ENCODE measurements around the gene PDHX. TPM values are rescaled to one million over a fixed set of nuclear protein-coding genes. Genes with fewer than 3 reads are reported as not detected.

Gene PDHX
- total RNA-seq, 1 experiment from 2014 or later: 26.0 TPM

DNA sequence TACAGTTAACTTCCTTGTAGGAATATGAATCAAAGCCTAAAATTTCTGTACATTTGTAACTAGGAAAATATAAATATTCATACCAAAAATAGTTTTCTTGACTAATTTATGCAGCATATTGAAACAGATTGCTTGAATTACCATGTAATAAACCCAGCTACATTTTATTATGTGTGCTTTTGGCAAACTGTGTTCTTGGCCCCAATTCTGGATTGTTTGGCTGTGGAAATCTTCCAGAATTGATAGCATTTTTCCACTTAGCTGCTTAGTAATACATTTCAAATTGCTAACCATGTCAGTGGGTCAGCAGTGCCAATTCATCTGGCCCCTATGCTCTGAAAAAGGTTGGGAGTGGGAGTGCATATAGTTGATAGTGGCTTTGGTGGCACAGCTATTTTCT lies 32.3 kb downstream of the PDHX start:
- H3K9me3 ChIP-seq (ENCODE audit: low read length): no peaks in the 10 kb centered on the region; the same call in 1 of the 2 replicates
- no peak overlapping the region for H2AFZ ChIP-seq (ENCODE audit: low read length)
- peaks cover 30% of the 10 kb centered on the region for H3K79me2 ChIP-seq (ENCODE audit: low read length)
- H3K27me3 ChIP-seq (ENCODE audit: low read length): no peaks in the 10 kb centered on the region
- H3K27ac ChIP-seq (ENCODE audit: low read length): no peak overlapping the region
- peaks cover 4% of the 10 kb centered on the region for H3K36me3 ChIP-seq (ENCODE audit: insufficient read depth, low read length)
- DNase-seq: no peak
- H3K4me2 ChIP-seq (ENCODE audit: low read depth, low read length, poor library complexity, severe bottlenecking): no peak overlapping the region
- H3K9ac ChIP-seq (ENCODE audit: low read length): no peak overlapping the region
- H4K20me1 ChIP-seq (ENCODE audit: insufficient read depth, low read depth, low read length): no peaks in the 10 kb centered on the region
- no peak overlapping the region for H3K4me3 ChIP-seq (ENCODE audit: low read length)
- no peaks in the 10 kb centered on the region for H3K9me2 ChIP-seq (replicated peaks; ENCODE audit: insufficient read depth, low read length)
- H3K4me1 ChIP-seq (ENCODE audit: low read length): no peaks in the 10 kb centered on the region

- H3K9me2 ChIP-seq (replicated peaks; ENCODE audit: insufficient read depth, low read length): no peaks in the 10 kb centered on the region
- H3K27me3 ChIP-seq (ENCODE audit: low read length): no peaks in the 10 kb centered on the region
- no peaks in the 10 kb centered on the region; the same call in 1 of the 2 replicates for H3K36me3 ChIP-seq (ENCODE audit: insufficient read depth, low read length)
- no peak overlapping the region for H2AFZ ChIP-seq (ENCODE audit: low read length)
- no peak overlapping the region for H3K27ac ChIP-seq (ENCODE audit: low read length)
- DNase-seq: no peak
- no peaks in the 10 kb centered on the region for H3K4me1 ChIP-seq (ENCODE audit: low read length)
- no peaks in the 10 kb centered on the region for H3K9me3 ChIP-seq (ENCODE audit: low read length)
- no peak overlapping the region for H3K9ac ChIP-seq (ENCODE audit: low read length)
- H3K4me2 ChIP-seq (ENCODE audit: low read depth, low read length, poor library complexity, severe bottlenecking): no peak overlapping the region
- no peaks in the 10 kb centered on the region for H4K20me1 ChIP-seq (ENCODE audit: insufficient read depth, low read depth, low read length)
- H3K4me3 ChIP-seq (ENCODE audit: low read length): no peak overlapping the region
- peaks cover 9% of the 10 kb centered on the region; the same call in 1 of the 2 replicates for H3K79me2 ChIP-seq (ENCODE audit: low read length)
Observed at GRCh38 chr11:34953955-34954354, 37.5 kb downstream of the PDHX start.

DNA sequence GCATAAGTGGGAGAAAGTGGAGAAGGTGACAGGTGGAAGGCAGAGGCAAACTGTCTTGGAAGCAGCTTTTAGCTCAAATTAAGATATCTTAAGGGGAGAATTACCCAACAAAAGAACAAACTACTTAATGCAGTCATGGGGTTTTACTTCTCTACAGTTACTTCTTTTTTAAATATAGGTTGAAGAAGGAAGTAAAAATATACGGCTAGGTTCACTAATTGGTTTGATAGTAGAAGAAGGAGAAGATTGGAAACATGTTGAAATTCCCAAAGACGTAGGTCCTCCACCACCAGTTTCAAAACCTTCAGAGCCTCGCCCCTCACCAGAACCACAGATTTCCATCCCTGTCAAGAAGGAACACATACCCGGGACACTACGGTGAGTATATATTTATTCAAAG lies 40.8 kb downstream of the PDHX start:
- Histone ChIP-seq H3K4me2 (ENCODE audit: low read depth, low read length, poor library complexity, severe bottlenecking) (no peak overlapping the region), H3K9me3 (ENCODE audit: low read length) (no peaks in the 10 kb centered on the region), H3K4me3 (ENCODE audit: low read length) (no peak overlapping the region), H2AFZ (ENCODE audit: low read length) (no peak overlapping the region), H3K4me1 (ENCODE audit: low read length) (no peaks in the 10 kb centered on the region), H3K9ac (ENCODE audit: low read length) (no peak overlapping the region), H3K9me2 (replicated peaks; ENCODE audit: insufficient read depth, low read length) (no peaks in the 10 kb centered on the region), H4K20me1 (ENCODE audit: insufficient read depth, low read depth, low read length) (no peaks in the 10 kb centered on the region), H3K36me3 (ENCODE audit: insufficient read depth, low read length) (peaks cover 4% of the 10 kb centered on the region; the same call in 1 of the 2 replicates), H3K27me3 (ENCODE audit: low read length) (no peaks in the 10 kb centered on the region), H3K79me2 (ENCODE audit: low read length) (peaks cover 11% of the 10 kb centered on the region), H3K27ac (ENCODE audit: low read length) (no peak overlapping the region)
- DNase-seq: no peak

GRCh38 chr11:34957606-34958005 lies 41.2 kb downstream of the PDHX start:
- DNase-seq: no peak
- Histone ChIP-seq H3K9me2 (replicated peaks; ENCODE audit: insufficient read depth, low read length) (no peaks in the 10 kb centered on the region), H3K27ac (ENCODE audit: low read length) (no peak overlapping the region)

DNA sequence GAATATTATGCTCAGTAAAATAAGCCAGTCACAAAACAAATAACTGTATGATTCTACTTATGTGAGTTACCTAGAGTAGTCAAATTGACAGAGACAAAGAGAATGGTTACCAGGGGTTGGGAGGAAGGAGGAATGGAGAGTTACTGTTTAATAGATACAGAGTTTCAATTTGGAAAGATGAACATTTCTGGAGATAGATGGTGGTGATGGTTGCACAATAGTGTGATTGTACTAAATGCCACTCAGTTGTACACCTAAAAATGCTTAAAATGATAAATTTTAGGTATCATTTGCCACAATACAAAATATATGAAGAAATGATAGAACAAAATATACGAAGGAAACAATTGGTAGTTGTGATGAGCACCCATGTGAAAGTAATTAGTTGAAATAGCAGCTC lies 43.4 kb downstream of the PDHX start:
- no peak for DNase-seq
- Histone ChIP-seq H2AFZ (ENCODE audit: low read length) (no peak overlapping the region), H3K27me3 (ENCODE audit: low read length) (no peaks in the 10 kb centered on the region), H3K9me2 (replicated peaks; ENCODE audit: insufficient read depth, low read length) (no peaks in the 10 kb centered on the region), H3K79me2 (ENCODE audit: low read length) (peaks cover 10% of the 10 kb centered on the region), H3K27ac (ENCODE audit: low read length) (no peak overlapping the region), H3K36me3 (ENCODE audit: insufficient read depth, low read length) (peaks cover 4% of the 10 kb centered on the region; the same call in 1 of the 2 replicates), H4K20me1 (ENCODE audit: insufficient read depth, low read depth, low read length) (no peaks in the 10 kb centered on the region), H3K4me1 (ENCODE audit: low read length) (no peaks in the 10 kb centered on the region), H3K4me3 (ENCODE audit: low read length) (no peak overlapping the region), H3K9me3 (ENCODE audit: low read length) (no peaks in the 10 kb centered on the region), H3K9ac (ENCODE audit: low read length) (no peak overlapping the region), H3K4me2 (ENCODE audit: low read depth, low read length, poor library complexity, severe bottlenecking) (no peak overlapping the region)

More at GRCh38 chr11:34957606-34958005, 41.2 kb downstream of the PDHX start:
- Histone ChIP-seq H3K4me3 (ENCODE audit: low read length) (no peak overlapping the region), H2AFZ (ENCODE audit: low read length) (no peak overlapping the region), H3K36me3 (ENCODE audit: insufficient read depth, low read length) (peaks cover 4% of the 10 kb centered on the region; the same call in 1 of the 2 replicates), H3K9ac (ENCODE audit: low read length) (no peak overlapping the region), H4K20me1 (ENCODE audit: insufficient read depth, low read depth, low read length) (no peaks in the 10 kb centered on the region), H3K9me3 (ENCODE audit: low read length) (no peaks in the 10 kb centered on the region), H3K4me2 (ENCODE audit: low read depth, low read length, poor library complexity, severe bottlenecking) (no peak overlapping the region), H3K79me2 (ENCODE audit: low read length) (peaks cover 14% of the 10 kb centered on the region), H3K27me3 (ENCODE audit: low read length) (no peaks in the 10 kb centered on the region), H3K4me1 (ENCODE audit: low read length) (no peaks in the 10 kb centered on the region)

DNA sequence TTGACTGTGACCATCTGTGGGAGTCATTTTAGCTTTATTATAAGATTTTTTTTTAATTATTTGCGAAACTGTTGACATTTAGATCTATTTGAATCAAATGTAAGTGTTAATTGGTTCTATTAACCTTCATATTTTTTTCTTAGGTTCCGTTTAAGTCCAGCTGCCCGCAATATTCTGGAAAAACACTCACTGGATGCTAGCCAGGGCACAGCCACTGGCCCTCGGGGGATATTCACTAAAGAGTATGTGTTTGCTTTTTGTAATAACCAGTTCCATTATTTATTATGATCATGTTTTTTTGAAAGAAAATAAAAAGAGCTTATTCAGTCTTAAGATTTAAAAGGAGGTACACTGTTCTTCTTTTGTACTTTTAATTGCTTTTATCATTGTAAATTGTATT lies 43.9 kb downstream of the PDHX start:
- H3K9me3 ChIP-seq (ENCODE audit: low read length): no peaks in the 10 kb centered on the region
- no peak overlapping the region for H3K27ac ChIP-seq (ENCODE audit: low read length)
- no peak overlapping the region for H2AFZ ChIP-seq (ENCODE audit: low read length)
- H3K9ac ChIP-seq (ENCODE audit: low read length): no peak overlapping the region
- no peaks in the 10 kb centered on the region for H3K27me3 ChIP-seq (ENCODE audit: low read length)
- H3K4me1 ChIP-seq (ENCODE audit: low read length): no peaks in the 10 kb centered on the region
- H4K20me1 ChIP-seq (ENCODE audit: insufficient read depth, low read depth, low read length): no peaks in the 10 kb centered on the region
- no peak overlapping the region for H3K4me2 ChIP-seq (ENCODE audit: low read depth, low read length, poor library complexity, severe bottlenecking)
- peaks cover 4% of the 10 kb centered on the region; the same call in 1 of the 2 replicates for H3K36me3 ChIP-seq (ENCODE audit: insufficient read depth, low read length)
- no peak for DNase-seq
- H3K79me2 ChIP-seq (ENCODE audit: low read length): peaks cover 11% of the 10 kb centered on the region
- no peak overlapping the region for H3K4me3 ChIP-seq (ENCODE audit: low read length)
- H3K9me2 ChIP-seq (replicated peaks; ENCODE audit: insufficient read depth, low read length): no peaks in the 10 kb centered on the region

DNA sequence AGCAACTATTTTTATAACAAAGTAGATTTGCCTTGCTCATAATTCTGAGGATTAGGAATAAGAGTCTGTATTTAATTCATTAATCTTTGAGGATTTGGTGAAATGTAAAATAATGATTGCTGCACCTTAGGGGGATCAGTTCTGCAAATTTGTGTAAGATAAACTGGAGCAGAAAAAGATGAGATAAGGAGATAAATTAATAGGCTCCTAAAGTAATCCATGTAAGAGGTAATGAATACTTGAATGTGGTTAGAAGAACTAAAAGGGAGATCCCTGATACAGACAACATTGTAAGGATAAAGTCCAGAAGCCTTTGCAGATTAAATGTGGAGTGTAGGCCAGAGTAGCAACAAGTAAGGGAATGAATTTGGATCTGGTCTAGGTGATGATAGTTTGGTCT lies 45.6 kb downstream of the PDHX start:
- peaks cover 11% of the 10 kb centered on the region for H3K79me2 ChIP-seq (ENCODE audit: low read length)
- no peak overlapping the region for H3K4me2 ChIP-seq (ENCODE audit: low read depth, low read length, poor library complexity, severe bottlenecking)
- H4K20me1 ChIP-seq (ENCODE audit: insufficient read depth, low read depth, low read length): no peaks in the 10 kb centered on the region
- no peak overlapping the region for H3K27ac ChIP-seq (ENCODE audit: low read length)
- no peaks in the 10 kb centered on the region for H3K9me2 ChIP-seq (replicated peaks; ENCODE audit: insufficient read depth, low read length)
- peaks cover 7% of the 10 kb centered on the region; the same call in 1 of the 2 replicates for H3K36me3 ChIP-seq (ENCODE audit: insufficient read depth, low read length)
- H3K27me3 ChIP-seq (ENCODE audit: low read length): no peaks in the 10 kb centered on the region
- H3K9me3 ChIP-seq (ENCODE audit: low read length): no peaks in the 10 kb centered on the region
- H3K4me3 ChIP-seq (ENCODE audit: low read length): no peak overlapping the region
- no peak overlapping the region for H2AFZ ChIP-seq (ENCODE audit: low read length)
- H3K9ac ChIP-seq (ENCODE audit: low read length): no peak overlapping the region
- H3K4me1 ChIP-seq (ENCODE audit: low read length): no peaks in the 10 kb centered on the region
- DNase-seq: no peak

DNA sequence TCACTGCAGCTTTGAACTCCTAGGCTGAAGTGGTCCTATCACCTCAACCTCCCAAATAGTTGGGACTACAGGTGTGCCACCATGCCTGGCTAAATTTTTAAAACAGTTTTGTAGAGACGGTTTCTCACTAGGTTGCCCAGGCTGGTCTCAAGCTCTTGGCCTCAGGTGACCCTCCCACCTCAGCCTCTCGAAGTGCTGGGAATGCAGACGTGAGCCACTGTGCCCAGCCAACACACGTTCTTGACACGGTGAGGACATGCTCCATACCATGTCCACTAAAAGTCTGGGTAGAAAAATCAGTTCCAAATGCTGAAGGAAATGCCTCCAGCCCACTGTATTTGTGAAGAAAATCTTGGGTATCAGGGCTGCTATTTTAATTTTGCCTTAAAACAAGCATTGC lies 46.9 kb downstream of the PDHX start:
- Histone ChIP-seq H3K4me3 (ENCODE audit: low read length) (no peak overlapping the region), H3K36me3 (ENCODE audit: insufficient read depth, low read length) (peaks cover 7% of the 10 kb centered on the region; the same call in 1 of the 2 replicates), H2AFZ (ENCODE audit: low read length) (no peak overlapping the region), H3K4me2 (ENCODE audit: low read depth, low read length, poor library complexity, severe bottlenecking) (no peak overlapping the region), H3K27ac (ENCODE audit: low read length) (no peak overlapping the region), H3K9ac (ENCODE audit: low read length) (no peak overlapping the region), H4K20me1 (ENCODE audit: insufficient read depth, low read depth, low read length) (no peaks in the 10 kb centered on the region), H3K27me3 (ENCODE audit: low read length) (no peaks in the 10 kb centered on the region), H3K4me1 (ENCODE audit: low read length) (no peaks in the 10 kb centered on the region), H3K79me2 (ENCODE audit: low read length) (peaks cover 11% of the 10 kb centered on the region), H3K9me3 (ENCODE audit: low read length) (no peaks in the 10 kb centered on the region), H3K9me2 (replicated peaks; ENCODE audit: insufficient read depth, low read length) (no peaks in the 10 kb centered on the region)
- no peak for DNase-seq
